ENCODE data around the gene RTN4RL1. TPM values are rescaled to one million over a fixed set of nuclear protein-coding genes. Genes with fewer than 3 reads are reported as not detected.

RTN4RL1 gene
- total and polyA plus RNA-seq, 2 donors from 2014 or later = 2.0 to 10.7 TPM

DNA sequence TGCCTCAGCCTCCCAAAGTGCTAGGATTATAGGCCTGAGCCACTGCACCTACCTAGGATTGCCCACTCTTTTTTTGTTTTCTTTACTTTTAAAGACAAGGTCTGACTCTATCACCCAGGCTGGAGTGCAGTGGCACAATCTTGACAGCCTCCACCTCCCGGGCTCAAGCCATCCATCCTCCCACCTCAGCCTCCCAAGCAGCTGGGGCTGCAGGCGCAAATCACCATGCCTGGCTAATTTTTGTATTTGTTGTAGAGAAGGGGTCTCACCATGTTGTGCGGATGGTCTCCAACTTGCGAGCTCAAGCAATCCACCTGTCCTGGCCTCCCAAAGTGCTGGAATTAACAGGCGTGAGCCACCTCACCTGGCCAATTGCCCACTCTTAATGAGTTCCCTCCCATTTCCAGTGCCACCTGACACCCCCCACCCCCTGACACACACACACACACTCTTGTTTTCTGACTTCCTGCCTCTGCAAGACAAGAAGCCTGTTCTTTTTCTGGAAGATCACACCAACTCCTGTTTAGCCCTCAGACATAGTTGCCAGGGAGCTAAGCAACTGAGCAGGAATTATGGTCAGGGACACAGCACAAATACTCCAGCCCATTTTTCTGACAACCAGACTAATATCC, 19.2 kb upstream of the RTN4RL1 start:
- Histone ChIP-seq H3K9me3 (ENCODE audit: control insufficient read depth in 2 of 3, insufficient read depth in 1 of 3, low read length in 3 of 3) (no peaks in the 10 kb centered on the region), H3K27me3 (ENCODE audit: control insufficient read depth, insufficient read depth, low read length) (no peaks in the 10 kb centered on the region), H3K36me3 (ENCODE audit: control insufficient read depth in 2 of 3, insufficient read depth in 3 of 3, low read length in 3 of 3) (peaks cover 0 to 11% (median 5%) of the 10 kb centered on the region in 3 donors), H3K4me1 (ENCODE audit: control insufficient read depth in 2 of 3, insufficient read depth in 2 of 3, low read depth in 1 of 3, low read length in 3 of 3) (peaks cover 0 to 23% (median 20%) of the 10 kb centered on the region in 3 donors), H3K9ac (ENCODE audit: low read length in 3 of 3) (no peak overlapping the region), H3K27ac (ENCODE audit: low read depth in 2 of 2, low read length in 2 of 2) (no peak overlapping the region), H3K4me3 (ENCODE audit: low read length in 3 of 3) (no peak overlapping the region)
- TF ChIP-seq, protein P1, sequence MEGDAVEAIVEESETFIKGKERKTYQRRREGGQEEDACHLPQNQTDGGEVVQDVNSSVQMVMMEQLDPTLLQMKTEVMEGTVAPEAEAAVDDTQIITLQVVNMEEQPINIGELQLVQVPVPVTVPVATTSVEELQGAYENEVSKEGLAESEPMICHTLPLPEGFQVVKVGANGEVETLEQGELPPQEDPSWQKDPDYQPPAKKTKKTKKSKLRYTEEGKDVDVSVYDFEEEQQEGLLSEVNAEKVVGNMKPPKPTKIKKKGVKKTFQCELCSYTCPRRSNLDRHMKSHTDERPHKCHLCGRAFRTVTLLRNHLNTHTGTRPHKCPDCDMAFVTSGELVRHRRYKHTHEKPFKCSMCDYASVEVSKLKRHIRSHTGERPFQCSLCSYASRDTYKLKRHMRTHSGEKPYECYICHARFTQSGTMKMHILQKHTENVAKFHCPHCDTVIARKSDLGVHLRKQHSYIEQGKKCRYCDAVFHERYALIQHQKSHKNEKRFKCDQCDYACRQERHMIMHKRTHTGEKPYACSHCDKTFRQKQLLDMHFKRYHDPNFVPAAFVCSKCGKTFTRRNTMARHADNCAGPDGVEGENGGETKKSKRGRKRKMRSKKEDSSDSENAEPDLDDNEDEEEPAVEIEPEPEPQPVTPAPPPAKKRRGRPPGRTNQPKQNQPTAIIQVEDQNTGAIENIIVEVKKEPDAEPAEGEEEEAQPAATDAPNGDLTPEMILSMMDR (IDR thresholded peaks at IDR 0.05; ENCODE audit: borderline replicate concordance, extremely low read depth, insufficient read depth) = no peak
- intact Hi-C loops (cut with DNase I) = loop anchor here (5.0 kb wide), 1 partner anchor 137 kb away; no protein-coding TSS in a partner anchor
- FAIRE-seq = no peak
- no peak for DNase-seq

DNA sequence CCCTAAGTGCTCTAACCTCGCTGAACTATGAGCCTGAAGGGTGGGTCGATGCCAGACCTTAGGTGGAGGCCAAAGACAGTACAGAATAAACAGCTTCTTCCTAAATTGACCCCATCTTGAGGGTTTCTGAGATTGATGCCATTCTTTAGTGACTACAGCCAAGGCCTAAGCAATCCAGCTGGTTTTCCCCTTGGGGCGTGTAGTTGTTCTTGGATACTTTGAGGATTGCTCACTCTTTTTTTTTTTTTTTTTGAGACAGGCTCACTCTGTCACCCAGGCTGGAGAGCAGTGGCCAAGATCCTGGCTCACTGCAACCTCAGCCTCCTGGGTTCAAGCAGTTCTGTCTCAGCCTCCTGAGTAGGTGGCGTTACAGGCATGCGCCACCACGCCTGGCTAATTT, 18.7 kb upstream of the RTN4RL1 start:
- TF ChIP-seq, protein P1 (IDR thresholded peaks at IDR 0.05; ENCODE audit: borderline replicate concordance, extremely low read depth, insufficient read depth) = no peak
- no peak for FAIRE-seq
- no peak overlapping the region for H3K4me3 ChIP-seq (ENCODE audit: low read length in 3 of 3)
- H3K27me3 ChIP-seq (ENCODE audit: control insufficient read depth, insufficient read depth, low read length) = no peaks in the 10 kb centered on the region
- H3K27ac ChIP-seq (ENCODE audit: low read depth in 2 of 2, low read length in 2 of 2) = no peak overlapping the region
- intact Hi-C loops (cut with DNase I) = loop anchor here (5.0 kb wide), 1 partner anchor 136 kb away; no protein-coding TSS in a partner anchor
- H3K9ac ChIP-seq (ENCODE audit: low read length in 3 of 3) = no peak overlapping the region
- peaks cover 0 to 18% (median 17%) of the 10 kb centered on the region in 3 donors for H3K4me1 ChIP-seq (ENCODE audit: control insufficient read depth in 2 of 3, insufficient read depth in 2 of 3, low read depth in 1 of 3, low read length in 3 of 3)
- peaks cover 0 to 11% (median 5%) of the 10 kb centered on the region in 3 donors for H3K36me3 ChIP-seq (ENCODE audit: control insufficient read depth in 2 of 3, insufficient read depth in 3 of 3, low read length in 3 of 3)
- no peak for DNase-seq
- H3K9me3 ChIP-seq (ENCODE audit: control insufficient read depth in 2 of 3, insufficient read depth in 1 of 3, low read length in 3 of 3) = no peaks in the 10 kb centered on the region

DNA sequence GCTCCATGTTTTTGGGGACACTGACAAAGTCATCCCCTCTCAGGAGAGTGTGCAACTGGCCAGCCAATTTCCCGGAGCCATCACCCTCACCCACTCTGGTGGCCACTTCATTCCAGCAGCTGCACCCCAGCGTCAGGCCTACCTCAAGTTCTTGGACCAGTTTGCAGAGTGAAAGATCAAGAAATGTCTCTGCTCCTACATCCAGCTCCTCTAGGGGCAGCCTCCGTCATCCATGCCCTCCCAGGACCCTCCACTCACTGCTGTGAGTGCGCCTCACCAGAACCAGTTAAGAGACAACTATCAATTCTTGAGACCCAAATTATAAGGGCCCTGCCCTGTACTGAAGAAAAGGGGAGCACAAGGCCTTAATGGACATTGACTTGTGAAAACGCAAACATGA, 17.8 kb upstream of the RTN4RL1 start:
- Histone ChIP-seq H3K9ac (ENCODE audit: low read length in 3 of 3) (peak overlapping the region in 2 of 3 donors; percentile 29 to 97), H3K9me3 (ENCODE audit: control insufficient read depth in 2 of 3, insufficient read depth in 1 of 3, low read length in 3 of 3) (no peaks in the 10 kb centered on the region), H3K27ac (ENCODE audit: low read depth in 2 of 2, low read length in 2 of 2) (peak overlapping the region in 1 of 2 donors; percentile 88), H3K27me3 (ENCODE audit: control insufficient read depth, insufficient read depth, low read length) (no peaks in the 10 kb centered on the region), H3K4me3 (ENCODE audit: low read length in 3 of 3) (peak overlapping the region in 2 of 3 donors; percentile 95 to 96), H3K36me3 (ENCODE audit: control insufficient read depth in 2 of 3, insufficient read depth in 3 of 3, low read length in 3 of 3) (peaks cover 0 to 16% (median 5%) of the 10 kb centered on the region in 3 donors), H3K4me1 (ENCODE audit: control insufficient read depth in 2 of 3, insufficient read depth in 2 of 3, low read depth in 1 of 3, low read length in 3 of 3) (peaks cover 0 to 17% (median 15%) of the 10 kb centered on the region in 3 donors)
- TF ChIP-seq, protein P1 (IDR thresholded peaks at IDR 0.05; ENCODE audit: borderline replicate concordance, extremely low read depth, insufficient read depth) = no peak
- FAIRE-seq (no peak), DNase-seq (no peak)
- intact Hi-C loops (cut with DNase I) = loop anchor here (5.0 kb wide), 1 partner anchor 136 kb away; no protein-coding TSS in a partner anchor
